Mucosa of descending colon (tissue), 3 donors: ENCODE results near the gene TBCK. TPM values are rescaled to one million over a fixed set of nuclear protein-coding genes. Genes with fewer than 3 reads are reported as not detected.

Experiments
- ATAC-seq: fragments of 200-7000 bp; cut with Tn5 transposase; one replicate; pipeline ENCODE4 v1.9.1; 2020; ENCODE audit warnings: mild to moderate bottlenecking, moderate library complexity
- DNase-seq, 3 donors: peaks; one replicate each; pipeline ENCODE4 v3.0.0-alpha.2; 2020
- H3K36me3 ChIP-seq: fragments of 200-600 bp; one replicate; pipeline ENCODE4 v1.8.0; 2021; ENCODE audit warnings: low read depth, mild to moderate bottlenecking
- H3K4me1 ChIP-seq: fragments of 200-600 bp; one replicate; pipeline ENCODE4 v1.8.0; 2021; ENCODE audit warnings: low read depth, mild to moderate bottlenecking
- H3K4me3 ChIP-seq: fragments of 200-600 bp; one replicate; pipeline ENCODE4 v1.8.0; 2021; ENCODE audit warnings: mild to moderate bottlenecking
- H3K9me3 ChIP-seq: fragments of 200-600 bp; one replicate; pipeline ENCODE4 v1.8.0; 2021; ENCODE audit warnings: mild to moderate bottlenecking
- CTCF ChIP-seq: fragments of 200-600 bp; IDR thresholded peaks from one replicate; pipeline ENCODE4 v1.8.0; 2022; ENCODE audit warnings: antibody characterized with exemption, mild to moderate bottlenecking
- intact Hi-C, 2 donors: fragments of 100-400 bp; cut with DNase I in 1 of 2; cut with micrococcal nuclease in 1 of 2; formaldehyde crosslinking; loops; one replicate each; pipeline versions ENCODE4 v1.11.0 to v1.11.1; 2022; cut with DNase I, micrococcal nuclease
- total RNA-seq, 3 donors: library from RNA; stranded (reverse); fragmentation: NEBNext Ultra II Directional in 2 of 3; extraction: Animal tissue kit (Norgen Biotek cat#: 25700) in 2 of 3; gene quantifications; one replicate each; pipeline versions ENCODE4 v1.2.1 to v1.2.4, GENCODE V29; 2021 to 2023
- donor health status: DM: no; HTN: no; CAD: no; lungs with moderate emphysema.
- donor health status: DM: no; HTN: no; CAD: no.
- donor health status: DM: no; HTN: yes; CAD: no.

The TBCK gene
- total RNA-seq, 3 donors from 2014 or later = 23.1 to 42.5 (median 38.3) TPM

GRCh38 chr4:106294062-106294461, 21.9 kb downstream of the TBCK start:
- Histone ChIP-seq H3K4me3 (no peak overlapping the region), H3K36me3 (no peaks in the 10 kb centered on the region), H3K9me3 (no peaks in the 10 kb centered on the region), H3K4me1 (no peaks in the 10 kb centered on the region)
- ATAC-seq = no peak
- intact Hi-C loops = no loop called here
- DNase-seq = no peak
- no peak for TF ChIP-seq CTCF

- H3K9me3 ChIP-seq = no peaks in the 10 kb centered on the region
- ATAC-seq (no peak), DNase-seq (no peak)
- H3K4me1 ChIP-seq = no peaks in the 10 kb centered on the region
- intact Hi-C loops = no loop called here
- no peak overlapping the region for H3K4me3 ChIP-seq
- H3K36me3 ChIP-seq = no peaks in the 10 kb centered on the region
- TF ChIP-seq CTCF = no peak
These were observed 24.3 kb downstream of the TBCK start for GRCh38 chr4:106291678-106292077.

GRCh38 chr4:106289737-106290136, 26.3 kb downstream of the TBCK start:
- no peaks in the 10 kb centered on the region for H3K36me3 ChIP-seq
- ATAC-seq = no peak
- H3K4me1 ChIP-seq = no peaks in the 10 kb centered on the region
- DNase-seq = no peak
- intact Hi-C loops = no loop called here
- H3K4me3 ChIP-seq = no peak overlapping the region
- H3K9me3 ChIP-seq = no peaks in the 10 kb centered on the region
- TF ChIP-seq CTCF = no peak

- intact Hi-C loops = no loop called here
- TF ChIP-seq CTCF = no peak
- Histone ChIP-seq H3K36me3 (no peaks in the 10 kb centered on the region), H3K4me3 (no peak overlapping the region), H3K4me1 (no peaks in the 10 kb centered on the region), H3K9me3 (no peaks in the 10 kb centered on the region)
- ATAC-seq (peak; percentile 80), DNase-seq (no peak)
These were observed 28.5 kb downstream of the TBCK start for GRCh38 chr4:106287353-106287969.

- H3K36me3 ChIP-seq = no peaks in the 10 kb centered on the region
- no peak overlapping the region for H3K4me3 ChIP-seq
- ATAC-seq (no peak), DNase-seq (no peak)
- no peaks in the 10 kb centered on the region for H3K9me3 ChIP-seq
- H3K4me1 ChIP-seq = no peaks in the 10 kb centered on the region
- intact Hi-C loops = no loop called here
- TF ChIP-seq CTCF = no peak
These were observed 29.4 kb downstream of the TBCK start for GRCh38 chr4:106286611-106287010.

- DNase-seq = no peak
- H3K4me3 ChIP-seq = no peak overlapping the region
- ATAC-seq = no peak
- no peaks in the 10 kb centered on the region for H3K4me1 ChIP-seq
- no peaks in the 10 kb centered on the region for H3K36me3 ChIP-seq
- intact Hi-C loops = no loop called here
- no peak for TF ChIP-seq CTCF
- no peaks in the 10 kb centered on the region for H3K9me3 ChIP-seq
These were observed 31.8 kb downstream of the TBCK start for GRCh38 chr4:106284227-106284626.
